ENCODE results near the gene ANGEL1. TPM values are rescaled to one million over a fixed set of nuclear protein-coding genes. Genes with fewer than 3 reads are reported as not detected.

The ANGEL1 gene
- total and polyA plus RNA-seq, 2 of the 13 experiments (the other 11 are each of a cell fraction or from before 2014, with no cell fraction given) = 14.3 to 20.1 TPM

DNA sequence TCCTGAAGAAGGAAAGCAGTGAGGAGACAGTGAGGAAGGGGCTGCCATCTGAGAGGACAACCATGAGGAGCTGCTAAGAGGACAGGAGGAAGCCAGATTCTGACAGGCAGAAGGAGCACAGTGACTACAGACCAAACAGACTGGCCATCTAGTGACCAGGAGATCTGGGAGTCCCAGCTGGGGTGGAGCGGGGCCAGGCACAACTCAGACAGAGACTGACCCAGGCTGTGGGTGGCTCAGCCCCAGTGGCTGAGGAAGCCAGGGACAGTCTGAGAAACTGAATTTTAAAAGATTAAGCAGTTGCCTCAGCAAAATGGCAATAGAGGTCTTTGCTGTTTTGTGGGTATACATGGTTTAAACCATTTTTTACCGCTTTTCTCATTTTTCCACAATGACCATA lies 42.4 kb upstream of the ANGEL1 start (continued):
- TF ChIP-seq RFX3 (CRISPR knock-in tag; IDR thresholded peaks at IDR 0.05) (no peak), CC2D1A (CRISPR knock-in tag; IDR thresholded peaks at IDR 0.05) (no peak)

DNA sequence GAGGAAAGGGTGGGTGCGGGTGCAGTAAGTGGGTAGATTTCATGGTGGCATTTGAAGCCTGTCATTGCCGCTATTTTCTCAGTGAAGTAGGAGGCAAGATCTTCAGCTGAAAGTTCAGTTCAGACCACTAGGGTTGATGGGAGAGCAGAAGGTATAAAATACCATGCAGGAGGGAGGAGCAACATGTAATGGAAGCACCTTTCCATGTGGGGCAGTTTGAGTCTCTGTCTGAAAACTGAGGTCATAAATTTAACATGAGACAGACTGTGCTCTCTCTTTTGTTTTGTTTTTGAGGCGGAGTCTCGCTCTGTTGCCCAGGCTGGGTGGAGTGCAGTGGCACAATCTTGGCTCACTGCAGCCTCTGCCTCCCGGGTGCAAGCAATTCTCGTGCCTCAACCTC lies 36.2 kb upstream of the ANGEL1 start:
- intact Hi-C loops (cut with micrococcal nuclease; ENCODE audit: unreplicated experiment) = no loop called here
- in situ Hi-C loops (cut with HindIII; ENCODE audit: extremely low pct_ligation_motif_present, low pct_unique_long_range_greater_than_20kb) = no loop called here
- Histone ChIP-seq H3K9ac (ENCODE audit: insufficient read depth, low read depth, low read length) (no peak overlapping the region), H3K4me2 (ENCODE audit: low read depth, low read length) (no peak overlapping the region), H3K4me3 (replicated peaks in 1 of 3; ENCODE audit: insufficient read depth in 1 of 3, low read depth in 2 of 3, low read length in 3 of 3) (no peak overlapping the region), H3K27ac (ENCODE audit: extremely low read length, insufficient read depth, low read length) (no peak overlapping the region), H2AFZ (ENCODE audit: low read length) (no peak overlapping the region), H4K20me1 (ENCODE audit: insufficient read depth, low read length) (no peaks in the 10 kb centered on the region), H3K36me3 (replicated peaks in 1 of 2; ENCODE audit: control insufficient read depth in 1 of 2, insufficient read depth in 2 of 2, low read length in 2 of 2) (no peaks in the 10 kb centered on the region), H3K27me3 (ENCODE audit: control insufficient read depth in 1 of 2, insufficient read depth in 2 of 2, low read length in 2 of 2) (0 out of 5 replicates have a peak, but pooled peaks cover 0 to 4% of the 10 kb centered on the region in 2 experiments), H3K79me2 (ENCODE audit: insufficient read depth, low read length) (no peaks in the 10 kb centered on the region), H3K9me3 (ENCODE audit: low read length) (no peaks in the 10 kb centered on the region), H3K4me1 (ENCODE audit: insufficient read depth, low read length) (peaks cover 5% of the 10 kb centered on the region; the same call in 1 of the 2 replicates)
- DNase-seq (ENCODE audit: low spot score) (no peak), FAIRE-seq (no peak), ATAC-seq (peak; percentile 70)
- CTCF ChIA-PET (ENCODE audit: low intra/inter-chr PET ratio, low total read pairs) = no interaction called here
- no peak for TF ChIP-seq ZZZ3 (CRISPR knock-in tag; IDR thresholded peaks at IDR 0.05; ENCODE audit: borderline replicate concordance)
- TF ChIP-seq ZFP91 (CRISPR knock-in tag; IDR thresholded peaks at IDR 0.05; ENCODE audit: borderline replicate concordance) = no peak
- no peak for TF ChIP-seq ZMYM4 (CRISPR knock-in tag; IDR thresholded peaks at IDR 0.05)
- no peak for TF ChIP-seq SRSF4 (IDR thresholded peaks at IDR 0.05; ENCODE audit: low read depth, low read length, poor library complexity, severe bottlenecking)
- TF ChIP-seq THRA (CRISPR knock-in tag; IDR thresholded peaks at IDR 0.05; ENCODE audit: borderline replicate concordance) = no peak
- no peak for TF ChIP-seq ISL2 (CRISPR knock-in tag; IDR thresholded peaks at IDR 0.05)
- no peak for TF ChIP-seq KLF15 (CRISPR knock-in tag; IDR thresholded peaks at IDR 0.05; ENCODE audit: borderline replicate concordance)
- no peak for TF ChIP-seq SSRP1 (CRISPR knock-in tag; IDR thresholded peaks at IDR 0.05)
- no peak for TF ChIP-seq AKAP8 (CRISPR knock-in tag; IDR thresholded peaks at IDR 0.05)
- no peak for TF ChIP-seq NFIB (CRISPR knock-in tag; IDR thresholded peaks at IDR 0.05; ENCODE audit: borderline replicate concordance)
- TF ChIP-seq ZBTB37 (CRISPR knock-in tag; IDR thresholded peaks at IDR 0.05) = no peak
- TF ChIP-seq, protein P1, sequence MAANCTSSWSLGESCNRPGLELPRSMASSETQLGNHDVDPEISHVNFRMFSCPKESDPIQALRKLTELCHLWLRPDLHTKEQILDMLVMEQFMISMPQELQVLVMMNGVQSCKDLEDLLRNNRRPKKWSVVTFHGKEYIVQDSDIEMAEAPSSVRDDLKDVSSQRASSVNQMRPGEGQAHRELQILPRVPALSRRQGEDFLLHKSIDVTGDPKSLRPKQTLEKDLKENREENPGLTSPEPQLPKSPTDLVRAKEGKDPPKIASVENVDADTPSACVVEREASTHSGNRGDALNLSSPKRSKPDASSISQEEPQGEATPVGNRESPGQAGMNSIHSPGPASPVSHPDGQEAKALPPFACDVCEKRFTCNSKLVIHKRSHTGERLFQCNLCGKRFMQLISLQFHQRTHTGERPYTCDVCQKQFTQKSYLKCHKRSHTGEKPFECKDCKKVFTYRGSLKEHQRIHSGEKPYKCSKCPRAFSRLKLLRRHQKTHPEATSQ (CRISPR knock-in tag; IDR thresholded peaks at IDR 0.05; ENCODE audit: borderline replicate concordance) = no peak
- TF ChIP-seq FOXA1 (IDR thresholded peaks at IDR 0.05) = no peak
- TF ChIP-seq FOXA1 (CRISPR knock-in tag; IDR thresholded peaks at IDR 0.05) = no peak
- TF ChIP-seq, protein P2, sequence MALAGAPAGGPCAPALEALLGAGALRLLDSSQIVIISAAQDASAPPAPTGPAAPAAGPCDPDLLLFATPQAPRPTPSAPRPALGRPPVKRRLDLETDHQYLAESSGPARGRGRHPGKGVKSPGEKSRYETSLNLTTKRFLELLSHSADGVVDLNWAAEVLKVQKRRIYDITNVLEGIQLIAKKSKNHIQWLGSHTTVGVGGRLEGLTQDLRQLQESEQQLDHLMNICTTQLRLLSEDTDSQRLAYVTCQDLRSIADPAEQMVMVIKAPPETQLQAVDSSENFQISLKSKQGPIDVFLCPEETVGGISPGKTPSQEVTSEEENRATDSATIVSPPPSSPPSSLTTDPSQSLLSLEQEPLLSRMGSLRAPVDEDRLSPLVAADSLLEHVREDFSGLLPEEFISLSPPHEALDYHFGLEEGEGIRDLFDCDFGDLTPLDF (CRISPR knock-in tag; IDR thresholded peaks at IDR 0.05) = no peak
- no peak for TF ChIP-seq RFX3 (CRISPR knock-in tag; IDR thresholded peaks at IDR 0.05)
- POLR2A ChIA-PET = no interaction called here
- WGBS (ENCODE audit: low lambda C conversion rate) = 69% methylated on average over 6 of the region's 6 CpGs
- no TSS peak for BruUV-seq (replicated peaks)

Measured in HepG2 (cell line).